Trophoblast cell (in vitro differentiated cells and primary cell): ENCODE measurements around the gene RPS24. TPM values are rescaled to one million over a fixed set of nuclear protein-coding genes. Genes with fewer than 3 reads are reported as not detected.

ENCODE experiments used
- DNase-seq, 2 donors: peaks; one replicate each; pipeline ENCODE4 v3.0.0-alpha.2; 2016
- H2AFZ ChIP-seq: 2 replicates; pipeline ENCODE4 v1.6.1; 2013; ENCODE audit warnings: low read length, moderate library complexity, mild to moderate bottlenecking; ENCODE audit not compliant: insufficient read depth, poor library complexity
- H2AK5ac ChIP-seq: 2 replicates; pipeline ENCODE4 v1.6.1; 2013; ENCODE audit warnings: mild to moderate bottlenecking, low read length
- H2BK120ac ChIP-seq: 2 replicates; pipeline ENCODE4 v1.6.1; 2013; ENCODE audit warnings: low read length, mild to moderate bottlenecking, moderate library complexity; ENCODE audit not compliant: insufficient read depth, poor library complexity
- H2BK12ac ChIP-seq: 2 replicates; pipeline ENCODE4 v1.6.1; 2013; ENCODE audit warnings: mild to moderate bottlenecking, low read length, moderate library complexity
- H2BK5ac ChIP-seq: 2 replicates; pipeline ENCODE4 v1.6.1; 2013; ENCODE audit warnings: low read length, low read depth, moderate library complexity, mild to moderate bottlenecking; ENCODE audit not compliant: poor library complexity
- H3K14ac ChIP-seq: 2 replicates; pipeline ENCODE4 v1.6.1; 2013; ENCODE audit warnings: mild to moderate bottlenecking, low read length
- H3K18ac ChIP-seq: 2 replicates; pipeline ENCODE4 v1.6.1; 2013; ENCODE audit warnings: mild to moderate bottlenecking, low read length
- H3K23ac ChIP-seq: 2 replicates; pipeline ENCODE4 v1.6.1; 2013; ENCODE audit warnings: low read length
- H3K27ac ChIP-seq: 2 replicates; pipeline ENCODE4 v1.5.1; 2013; ENCODE audit warnings: low read depth, mild to moderate bottlenecking, inconsistent platforms, low read length, moderate library complexity
- H3K27me3 ChIP-seq: 2 replicates; pipeline ENCODE4 v1.6.1; 2013; ENCODE audit warnings: inconsistent platforms, mild to moderate bottlenecking, low read length, moderate library complexity; ENCODE audit not compliant: insufficient read depth
- H3K36me3 ChIP-seq, 2 experiments: 1 replicate in 1 of 2; 2 replicates in 1 of 2; pipeline ENCODE4 v1.6.1; 2013; ENCODE audit warnings: low read length in 2 of 2, mild to moderate bottlenecking in 2 of 2, moderate library complexity in 1 of 2; ENCODE audit not compliant: insufficient read depth in 2 of 2, control insufficient read depth in 1 of 2
- H3K4ac ChIP-seq: 2 replicates; pipeline ENCODE4 v1.6.1; 2013; ENCODE audit warnings: low read depth, mild to moderate bottlenecking, low read length, moderate library complexity
- H3K4me1 ChIP-seq, 2 experiments: 1 replicate in 1 of 2; 2 replicates in 1 of 2; pipeline ENCODE4 v1.6.1; 2013; ENCODE audit warnings: low read length in 2 of 2, mild to moderate bottlenecking in 2 of 2, moderate library complexity in 1 of 2; ENCODE audit not compliant: insufficient read depth in 2 of 2, control insufficient read depth in 1 of 2
- H3K4me2 ChIP-seq: 2 replicates; pipeline ENCODE4 v1.6.1; 2013; ENCODE audit warnings: inconsistent platforms, mild to moderate bottlenecking, low read length, moderate library complexity
- H3K4me3 ChIP-seq: 2 replicates; pipeline ENCODE4 v1.5.1; 2013; ENCODE audit warnings: mild to moderate bottlenecking, low read depth, low read length, inconsistent platforms
- H3K79me1 ChIP-seq: one replicate; pipeline ENCODE4 v1.6.1; 2013; ENCODE audit warnings: low read length
- H3K79me2 ChIP-seq: 2 replicates; pipeline ENCODE4 v1.6.1; 2013; ENCODE audit warnings: low read length, mild to moderate bottlenecking; ENCODE audit not compliant: control insufficient read depth, insufficient read depth, poor library complexity
- H3K9ac ChIP-seq: 2 replicates; pipeline ENCODE4 v1.6.1; 2013; ENCODE audit warnings: mild to moderate bottlenecking, low read length
- H3K9me3 ChIP-seq: 2 replicates; pipeline ENCODE4 v1.6.1; 2013; ENCODE audit warnings: low read depth, mild to moderate bottlenecking, control low read depth, inconsistent platforms, low read length; ENCODE audit not compliant: insufficient read depth
- H4K12ac ChIP-seq: 2 replicates; pipeline ENCODE4 v1.6.1; 2013; ENCODE audit warnings: low read depth, mild to moderate bottlenecking, low read length, moderate library complexity
- H4K8ac ChIP-seq: 2 replicates; pipeline ENCODE4 v1.6.1; 2013; ENCODE audit warnings: low read depth, mild to moderate bottlenecking, low read length, moderate library complexity
- H4K91ac ChIP-seq: one replicate; pipeline ENCODE4 v1.6.1; 2013; ENCODE audit warnings: low read depth, mild to moderate bottlenecking, low read length, moderate library complexity
- WGBS: extraction: QIAGEN DNeasy Blood & Tissue Kit; methylation state at CpG from one replicate; pipeline ENCODE4 v1.1.7; 2013; ENCODE audit warnings: missing lambda C conversion rate; ENCODE audit not compliant: insufficient read length, insufficient coverage; ENCODE audit errors: extremely low coverage; 5-methylcytosine and 5-hydroxymethylcytosine counted together
- polyA plus RNA-seq: library from polyadenylated mRNA; stranded (reverse); fragments of 200-250 nt; gene quantifications from 2 replicates; pipeline ENCODE4 v1.2.3, GENCODE V29; 2013

Gene RPS24
- 3,499 and 3,574 TPM in 2 replicates for polyA plus RNA-seq

DNA sequence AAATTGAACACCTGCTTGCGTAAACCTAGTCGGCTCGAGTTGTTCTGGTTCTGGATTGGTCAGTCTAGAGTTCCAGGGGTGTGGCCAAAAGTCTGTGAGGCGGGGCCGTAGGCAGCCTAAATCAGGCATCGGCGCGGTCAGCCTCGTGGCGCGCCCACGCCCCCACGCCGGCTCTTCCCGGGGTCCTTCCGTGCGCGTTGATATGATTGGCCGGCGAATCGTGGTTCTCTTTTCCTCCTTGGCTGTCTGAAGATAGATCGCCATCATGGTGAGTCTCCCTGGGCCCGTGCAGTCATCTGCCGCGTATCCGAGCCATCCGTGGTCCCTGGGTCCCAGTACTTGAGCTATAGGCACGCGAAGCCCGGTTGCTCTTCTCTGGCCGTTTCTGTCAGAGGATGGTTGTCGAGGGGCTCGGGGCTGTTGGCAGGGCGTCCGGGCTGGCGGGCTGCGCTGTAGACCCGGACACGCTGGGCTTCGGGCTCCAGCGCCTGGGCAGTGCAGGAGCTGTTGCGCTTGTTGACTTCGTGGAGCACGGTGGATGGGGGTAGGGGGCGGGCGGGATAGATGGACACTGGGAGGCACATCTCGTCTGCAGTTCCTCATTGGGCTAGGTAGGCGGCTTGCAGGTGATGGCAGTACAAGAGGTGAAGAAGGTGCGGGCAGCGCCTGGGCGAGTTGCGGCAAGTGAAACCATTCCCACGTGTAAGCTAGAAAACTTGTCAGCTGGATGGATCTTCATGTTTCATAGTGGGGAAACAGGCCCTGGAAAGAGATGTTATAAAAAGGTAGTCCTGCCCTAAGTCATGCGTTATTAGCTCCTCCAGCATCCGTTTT is at the start of gene RPS24:
TSS of gene RPS24 (plus strand) at position 227 of the 834 bp plus-strand sequence. CDS start at position 266, 39 bp downstream.
- Histone ChIP-seq H3K79me2 (peaks cover 14% of the 10 kb centered on the region), H3K27ac (peak within 1 kb of the TSS; percentile 84), H3K27me3 (no peaks in the 10 kb centered on the region), H3K36me3 (peaks cover 12 to 31% of the 10 kb centered on the region in 2 experiments), H3K18ac (peak within 1 kb of the TSS; percentile 99), H3K4me2 (peak within 1 kb of the TSS; percentile 56), H2BK5ac (peak within 1 kb of the TSS; percentile 85), H3K4me1 (peaks cover 0 to 3% of the 10 kb centered on the region in 2 experiments), H3K4me3 (peak within 1 kb of the TSS; percentile 90), H4K8ac (peak within 1 kb of the TSS; percentile 93), H3K79me1 (peaks cover 7% of the 10 kb centered on the region), H4K12ac (peak within 1 kb of the TSS; percentile 94), H3K23ac (no peak within 1 kb of the TSS), H2AK5ac (peak within 1 kb of the TSS; percentile 11), H3K14ac (peak within 1 kb of the TSS; percentile 94), H2BK120ac (peak within 1 kb of the TSS; percentile 8), H4K91ac (peak within 1 kb of the TSS; percentile 77), H2BK12ac (no peak within 1 kb of the TSS), H2AFZ (peak within 1 kb of the TSS; percentile 97), H3K9me3 (peaks cover 1% of the 10 kb centered on the region), H3K4ac (peak within 1 kb of the TSS; percentile 98), H3K9ac (peak within 1 kb of the TSS; percentile 75)
- peak; percentile 96 to 99 for DNase-seq
- WGBS = no CpG with 5 or more reads among the region's 55 CpGs

DNA sequence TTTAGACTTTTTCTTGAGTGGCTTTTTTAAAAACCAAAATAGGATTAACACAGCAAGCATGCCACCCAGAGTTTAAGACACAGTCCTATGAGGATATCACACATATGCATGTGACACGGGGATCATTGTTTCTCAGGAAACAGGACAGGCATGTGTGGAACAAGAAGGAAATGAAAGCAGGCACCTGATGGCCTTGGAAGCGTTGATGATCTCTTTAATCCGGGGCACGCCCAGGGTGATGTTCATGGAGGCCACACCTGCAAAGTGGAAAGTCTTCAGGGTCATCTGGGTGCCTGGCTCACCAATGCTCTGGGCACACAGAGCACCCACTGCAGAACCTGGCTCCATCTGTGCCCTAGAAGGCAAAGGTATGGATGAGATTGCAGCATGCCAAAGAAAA is 48.7 kb upstream of the RPS24 start:
- no CpG with 5 or more reads among the region's 4 CpGs for WGBS
- H4K12ac ChIP-seq = no peak overlapping the region
- H3K18ac ChIP-seq = no peak overlapping the region
- H4K91ac ChIP-seq = no peak overlapping the region
- H3K79me2 ChIP-seq = no peaks in the 10 kb centered on the region
- H3K79me1 ChIP-seq = no peaks in the 10 kb centered on the region
- no peak overlapping the region for H2AK5ac ChIP-seq
- no peak overlapping the region for H2AFZ ChIP-seq
- no peak overlapping the region for H4K8ac ChIP-seq
- H3K27ac ChIP-seq = no peak overlapping the region
- no peak overlapping the region for H3K9ac ChIP-seq
- no peak overlapping the region for H3K4ac ChIP-seq
- no peaks in the 10 kb centered on the region for H3K9me3 ChIP-seq
- no peak overlapping the region for H3K4me3 ChIP-seq
- H2BK120ac ChIP-seq = no peak overlapping the region
- DNase-seq = no peak
- H3K4me2 ChIP-seq = no peak overlapping the region
- no peak overlapping the region for H3K23ac ChIP-seq
- H3K27me3 ChIP-seq = no peaks in the 10 kb centered on the region
- peaks cover 47 to 73% of the 10 kb centered on the region in 2 experiments for H3K36me3 ChIP-seq
- no peak overlapping the region for H2BK5ac ChIP-seq
- no peaks in the 10 kb centered on the region for H3K4me1 ChIP-seq
- H2BK12ac ChIP-seq = no peak overlapping the region
- no peak overlapping the region for H3K14ac ChIP-seq

DNA sequence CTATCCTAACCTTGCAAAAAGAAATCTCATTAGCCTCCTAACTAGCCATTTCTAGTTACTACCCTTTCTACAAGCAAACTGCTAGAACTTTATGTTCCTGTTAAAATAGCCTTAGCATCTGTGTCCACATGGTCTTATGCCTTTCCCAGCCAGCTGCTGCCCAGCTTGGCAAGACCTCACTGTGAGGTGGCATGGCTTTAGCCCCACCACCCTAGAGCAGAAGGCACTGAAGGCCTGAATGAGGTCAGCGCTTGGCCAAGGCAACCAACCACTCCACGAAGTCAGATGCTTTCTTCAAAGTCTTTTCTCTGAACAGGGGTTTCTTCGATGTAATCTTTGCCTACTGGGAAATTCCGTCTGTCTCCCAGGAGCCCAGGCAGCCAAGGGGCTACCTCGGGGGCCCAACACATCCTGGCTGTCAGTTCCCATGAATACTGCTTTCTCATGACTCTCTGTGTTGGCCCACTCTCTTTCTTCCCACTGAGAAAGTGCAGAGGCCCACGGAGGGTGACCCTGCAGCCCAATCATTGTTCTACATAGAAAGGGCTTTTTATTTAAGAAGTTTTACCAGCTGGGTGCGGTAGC is 45.9 kb upstream of the RPS24 start:
- no peak overlapping the region for H2AK5ac ChIP-seq

DNA sequence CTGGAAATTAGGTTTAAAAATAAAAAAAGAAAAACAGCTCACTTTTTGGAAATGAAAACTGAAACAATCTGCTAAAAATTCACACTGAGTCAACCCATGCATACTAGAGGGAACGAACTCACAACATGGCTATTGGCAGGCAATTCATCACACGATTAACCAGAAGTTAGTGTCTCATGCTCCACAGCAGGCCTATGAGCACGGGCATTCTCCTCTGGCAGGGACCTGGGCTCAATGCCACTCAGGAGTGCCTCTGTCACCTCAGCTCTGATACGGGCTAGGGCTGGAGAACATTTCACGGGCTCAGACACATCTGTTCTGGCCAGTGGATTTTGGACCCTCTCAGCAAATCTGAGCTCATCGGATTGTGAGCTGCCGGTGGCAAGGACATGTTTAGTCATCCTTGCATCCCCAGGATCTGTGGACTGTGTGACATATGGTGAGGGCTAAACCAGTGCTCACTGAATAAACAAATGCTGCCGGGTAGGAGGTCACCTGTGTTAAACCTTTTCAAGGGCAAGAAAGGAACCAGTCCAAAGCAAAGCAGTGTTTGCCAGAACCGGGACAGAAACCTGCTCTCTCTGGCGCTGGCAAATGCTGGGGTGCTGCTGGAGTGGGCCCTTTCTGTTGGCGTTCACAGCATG is 44.5 kb upstream of the RPS24 start:
- Histone ChIP-seq H2BK5ac (no peak overlapping the region), H2AK5ac (no peak overlapping the region), H2BK120ac (no peak overlapping the region), H3K9me3 (no peaks in the 10 kb centered on the region), H3K27me3 (no peaks in the 10 kb centered on the region), H3K4me3 (no peak overlapping the region), H3K14ac (no peak overlapping the region), H4K91ac (no peak overlapping the region), H3K79me1 (no peaks in the 10 kb centered on the region), H3K36me3 (peaks cover 39 to 49% of the 10 kb centered on the region in 2 experiments), H3K27ac (no peak overlapping the region), H3K18ac (no peak overlapping the region), H2BK12ac (no peak overlapping the region), H3K4me2 (no peak overlapping the region), H2AFZ (no peak overlapping the region), H4K8ac (no peak overlapping the region), H3K4ac (no peak overlapping the region), H4K12ac (no peak overlapping the region), H3K9ac (no peak overlapping the region), H3K4me1 (no peaks in the 10 kb centered on the region), H3K79me2 (no peaks in the 10 kb centered on the region), H3K23ac (no peak overlapping the region)
- DNase-seq = no peak
- no CpG with 5 or more reads among the region's 11 CpGs for WGBS

More for the DNA sequence above, 45.9 kb upstream of the RPS24 start:
- no peaks in the 10 kb centered on the region for H3K9me3 ChIP-seq
- H3K9ac ChIP-seq = no peak overlapping the region
- H3K23ac ChIP-seq = no peak overlapping the region
- no peak overlapping the region for H4K8ac ChIP-seq
- H2BK5ac ChIP-seq = no peak overlapping the region
- no peak overlapping the region for H3K4me2 ChIP-seq
- no peak overlapping the region for H3K14ac ChIP-seq
- no peak for DNase-seq
- no peak overlapping the region for H4K91ac ChIP-seq
- peaks cover 36 to 59% of the 10 kb centered on the region in 2 experiments for H3K36me3 ChIP-seq
- WGBS = no CpG with 5 or more reads among the region's 7 CpGs
- H3K4ac ChIP-seq = no peak overlapping the region
- no peak overlapping the region for H2BK120ac ChIP-seq
- H3K79me1 ChIP-seq = no peaks in the 10 kb centered on the region
- no peaks in the 10 kb centered on the region for H3K4me1 ChIP-seq
- no peak overlapping the region for H3K18ac ChIP-seq
- no peak overlapping the region for H4K12ac ChIP-seq
- no peak overlapping the region for H3K27ac ChIP-seq
- H2BK12ac ChIP-seq = no peak overlapping the region
- H2AFZ ChIP-seq = no peak overlapping the region
- H3K79me2 ChIP-seq = no peaks in the 10 kb centered on the region
- no peak overlapping the region for H3K4me3 ChIP-seq
- no peaks in the 10 kb centered on the region for H3K27me3 ChIP-seq
